SU-DHL-6 (cell line): ENCODE measurements around the gene ARAP3.
"Not testable (repeated sequence)": the region's sequence is repeated elsewhere in the genome, so short reads cannot be mapped to it uniquely, and the experiment has no call there.

Source experiments
- H2AFZ ChIP-seq: fragments of 200-600 bp; sonication (generic); 2 replicates; pipeline ENCODE4 v1.6.1; 2014; ENCODE audit warnings: low read depth, mild to moderate bottlenecking, moderate library complexity, mixed read lengths, antibody characterized with exemption, low read length; ENCODE audit not compliant: severe bottlenecking
- H3F3A ChIP-seq: fragments of 200-600 bp; shearing (Covaris generic); 2 replicates; pipeline ENCODE4 v1.6.0; 2016; ENCODE audit warnings: antibody characterized with exemption, mild to moderate bottlenecking; ENCODE audit not compliant: insufficient read depth
- H3K27ac ChIP-seq: fragments of 200-600 bp; sonication (generic); 2 replicates; pipeline ENCODE4 v1.5.1; 2016; ENCODE audit warnings: low read depth, mild to moderate bottlenecking, low read length, moderate library complexity, mixed read lengths
- H3K27me3 ChIP-seq: fragments of 200-600 bp; sonication (generic), shearing (Covaris generic); 2 replicates; pipeline ENCODE4 v1.6.0; 2014; ENCODE audit warnings: mild to moderate bottlenecking, low read length
- H3K36me3 ChIP-seq: fragments of 200-600 bp; sonication (generic); 2 replicates; pipeline ENCODE4 v1.6.1; 2014; ENCODE audit warnings: mild to moderate bottlenecking, low read length, mixed read lengths
- H3K4me2 ChIP-seq: fragments of 300-600, 200-600 bp; shearing (Covaris generic), sonication (generic); 2 replicates; pipeline ENCODE4 v1.6.0; 2014; ENCODE audit warnings: low read length, low read depth, mild to moderate bottlenecking; ENCODE audit not compliant: poor library complexity, severe bottlenecking
- H3K4me3 ChIP-seq: fragments of 200-600 bp; sonication (generic); 2 replicates; pipeline ENCODE4 v1.5.1; 2014; ENCODE audit warnings: antibody characterized with exemption, low read length, mild to moderate bottlenecking, mixed read lengths; ENCODE audit not compliant: insufficient read depth, poor library complexity, severe bottlenecking
- H3K79me2 ChIP-seq: fragments of 200-600 bp; sonication (generic); 2 replicates; pipeline ENCODE4 v1.6.1; 2014; ENCODE audit warnings: mild to moderate bottlenecking, low read length, moderate library complexity; ENCODE audit not compliant: insufficient read depth
- H3K9ac ChIP-seq: fragments of 200-600 bp; sonication (generic); 2 replicates; pipeline ENCODE4 v1.7.0; 2014; ENCODE audit warnings: mild to moderate bottlenecking, low read length
- H3K9me2 ChIP-seq: fragments of 200-600 bp; sonication (generic); replicated peaks from 2 replicates; pipeline ENCODE4 v1.6.1; 2014; ENCODE audit warnings: low read length; ENCODE audit not compliant: insufficient read depth
- H3K9me3 ChIP-seq: fragments of 200-600 bp; sonication (generic); 2 replicates; pipeline ENCODE4 v1.6.1; 2014; ENCODE audit warnings: low read length, mixed read lengths; ENCODE audit not compliant: insufficient read depth
- H4K20me1 ChIP-seq: fragments of 200-600 bp; sonication (generic); 2 replicates; pipeline ENCODE4 v1.6.1; 2014; ENCODE audit warnings: low read depth, mild to moderate bottlenecking, antibody characterized with exemption, low read length, moderate library complexity, mixed read lengths
- CTCF ChIP-seq: fragments of 200-600 bp; sonication (generic); IDR thresholded peaks from one replicate; pipeline ENCODE4 v1.5.1; 2017; ENCODE audit warnings: antibody characterized with exemption, mild to moderate bottlenecking, low read length, moderate library complexity; ENCODE audit not compliant: insufficient read depth, poor library complexity, severe bottlenecking
- EZH2phosphoT487 ChIP-seq: fragments of 200-600 bp; sonication (generic), shearing (Covaris generic); conservative IDR thresholded peaks from 2 replicates; pipeline ENCODE4 v1.6.1; 2018; ENCODE audit warnings: mild to moderate bottlenecking, antibody characterized with exemption, low read length, moderate library complexity, mixed read lengths

ARAP3 gene

GRCh38 chr5:141613344-141613743 lies 68.7 kb downstream of the ARAP3 start:
- H3K9me2 ChIP-seq, result no peaks in the 10 kb centered on the region
- H3K36me3 ChIP-seq, result peaks cover 12% of the 10 kb centered on the region
- no peaks in the 10 kb centered on the region for H3K9me3 ChIP-seq
- TF ChIP-seq EZH2phosphoT487, result no peak
- TF ChIP-seq CTCF, result no peak
- no peaks in the 10 kb centered on the region for H3K27me3 ChIP-seq
- H3K4me3 ChIP-seq, result no peak overlapping the region
- no peak overlapping the region for H3K9ac ChIP-seq
- H2AFZ ChIP-seq, result no peak overlapping the region
- H3K4me2 ChIP-seq, result peak overlapping the region; percentile 6
- no peak overlapping the region for H3K27ac ChIP-seq
- H3F3A ChIP-seq, result 0 out of 2 replicates have a peak, but pooled peaks cover 15% of the 10 kb centered on the region
- H3K79me2 ChIP-seq, result peaks cover 91% of the 10 kb centered on the region
- peaks cover 24% of the 10 kb centered on the region for H4K20me1 ChIP-seq

- H3K4me2 ChIP-seq, result no peak overlapping the region
- no peak overlapping the region for H3K27ac ChIP-seq
- TF ChIP-seq CTCF (no peak), EZH2phosphoT487 (no peak)
- H2AFZ ChIP-seq, result no peak overlapping the region
- no peak overlapping the region for H3K9ac ChIP-seq
- no peak overlapping the region for H3K4me3 ChIP-seq
- peaks cover 89% of the 10 kb centered on the region for H3K79me2 ChIP-seq
- no peaks in the 10 kb centered on the region for H3K9me2 ChIP-seq
- H3K9me3 ChIP-seq, result no peaks in the 10 kb centered on the region
- H3K27me3 ChIP-seq, result no peaks in the 10 kb centered on the region
- H3F3A ChIP-seq, result peaks cover 11% of the 10 kb centered on the region
- peaks cover 10% of the 10 kb centered on the region for H4K20me1 ChIP-seq
- H3K36me3 ChIP-seq, result peaks cover 8% of the 10 kb centered on the region; the same call in 1 of the 2 replicates
Measured at GRCh38 chr5:141611289-141611688, 70.7 kb downstream of the ARAP3 start.

GRCh38 chr5:141609921-141610320 lies 72.1 kb downstream of the ARAP3 start:
- H3K4me3 ChIP-seq, H3K27me3 ChIP-seq, H3K9me2 ChIP-seq, H3K9ac ChIP-seq, H3K4me2 ChIP-seq, H2AFZ ChIP-seq, H3K36me3 ChIP-seq, H3K9me3 ChIP-seq, H3K27ac ChIP-seq: not testable (repeated sequence)
- Histone ChIP-seq H3K79me2 (peaks cover 94% of the 10 kb centered on the region), H3F3A (peaks cover 22% of the 10 kb centered on the region), H4K20me1 (peaks cover 16% of the 10 kb centered on the region)

- Histone ChIP-seq H3K4me3 (no peak overlapping the region), H3K36me3 (peaks cover 4% of the 10 kb centered on the region; the same call in 1 of the 2 replicates), H3K27ac (no peak overlapping the region), H3K79me2 (peaks cover 94% of the 10 kb centered on the region), H2AFZ (no peak overlapping the region), H3K9me3 (no peaks in the 10 kb centered on the region), H3K27me3 (no peaks in the 10 kb centered on the region), H3K9ac (no peak overlapping the region), H3F3A (peaks cover 18% of the 10 kb centered on the region), H3K9me2 (no peaks in the 10 kb centered on the region), H3K4me2 (no peak overlapping the region), H4K20me1 (peaks cover 24% of the 10 kb centered on the region)
- TF ChIP-seq CTCF, result no peak
- TF ChIP-seq EZH2phosphoT487, result no peak
Measured at GRCh38 chr5:141609044-141609443, 73.0 kb downstream of the ARAP3 start.
